ENCODE measurements around the gene COPS7A. TPM values are rescaled to one million over a fixed set of nuclear protein-coding genes. Genes with fewer than 3 reads are reported as not detected.
"Not testable (repeated sequence)": the region's sequence is repeated elsewhere in the genome, so short reads cannot be mapped to it uniquely, and the experiment has no call there.

Gene COPS7A
- polyA plus RNA-seq, 4 donors: 30.5 to 49.3 (median 36.1) TPM

GRCh38 chr12:6708960-6709394, 14.9 kb upstream of the COPS7A start:
- DNase-seq: no peak
- H3K4me1 ChIP-seq (ENCODE audit: control insufficient read depth in 3 of 3, insufficient read depth in 2 of 3, low read depth in 1 of 3, low read length in 2 of 3): no peaks in the 10 kb centered on the region
- FAIRE-seq: no peak
- H3K27ac ChIP-seq (ENCODE audit: low read depth in 1 of 3, low read length in 2 of 3): no peak overlapping the region
- no peak overlapping the region for H3K4me3 ChIP-seq (ENCODE audit: low read depth in 1 of 3, low read length in 3 of 3)
- 68 to 88% (median 78%) methylated on average over 16 of the region's 16 CpGs for WGBS, 3 donors
- H3K9me3 ChIP-seq (ENCODE audit: control insufficient read depth in 2 of 2, insufficient read depth in 1 of 2, low read depth in 1 of 2, low read length in 1 of 2): no peaks in the 10 kb centered on the region
- H3K27me3 ChIP-seq (ENCODE audit: control insufficient read depth in 3 of 3, insufficient read depth in 3 of 3, low read length in 3 of 3): peaks cover 0 to 6% (median 0%) of the 10 kb centered on the region in 3 donors
- no peaks in the 10 kb centered on the region for H3K36me3 ChIP-seq (ENCODE audit: control insufficient read depth in 3 of 3, insufficient read depth in 2 of 3, low read depth in 1 of 3, low read length in 3 of 3)

GRCh38 chr12:6716031-6716873, 7.6 kb upstream of the COPS7A start:
- FAIRE-seq; H3K4me1 ChIP-seq (ENCODE audit: control insufficient read depth in 3 of 3, insufficient read depth in 2 of 3, low read depth in 1 of 3, low read length in 2 of 3); H3K4me3 ChIP-seq (ENCODE audit: low read depth in 1 of 3, low read length in 3 of 3); H3K36me3 ChIP-seq (ENCODE audit: control insufficient read depth in 3 of 3, insufficient read depth in 2 of 3, low read depth in 1 of 3, low read length in 3 of 3); H3K9me3 ChIP-seq (ENCODE audit: control insufficient read depth in 2 of 2, insufficient read depth in 1 of 2, low read depth in 1 of 2, low read length in 1 of 2); H3K27me3 ChIP-seq (ENCODE audit: control insufficient read depth in 3 of 3, insufficient read depth in 3 of 3, low read length in 3 of 3); H3K27ac ChIP-seq (ENCODE audit: low read depth in 1 of 3, low read length in 2 of 3); DNase-seq: not testable (repeated sequence)
- 74 to 90% (median 88%) methylated on average over 6 to 28 of the region's 41 CpGs for WGBS, 3 donors

GRCh38 chr12:6716874-6717437, 6.9 kb upstream of the COPS7A start:
- DNase-seq (no peak), FAIRE-seq (no peak)
- 67 to 86% (median 79%) methylated on average over 7 to 8 of the region's 10 CpGs for WGBS, 3 donors
- no peaks in the 10 kb centered on the region for H3K4me1 ChIP-seq (ENCODE audit: control insufficient read depth in 3 of 3, insufficient read depth in 2 of 3, low read depth in 1 of 3, low read length in 2 of 3)
- no peaks in the 10 kb centered on the region for H3K27me3 ChIP-seq (ENCODE audit: control insufficient read depth in 3 of 3, insufficient read depth in 3 of 3, low read length in 3 of 3)
- H3K36me3 ChIP-seq (ENCODE audit: control insufficient read depth in 3 of 3, insufficient read depth in 2 of 3, low read depth in 1 of 3, low read length in 3 of 3): no peaks in the 10 kb centered on the region
- H3K4me3 ChIP-seq (ENCODE audit: low read depth in 1 of 3, low read length in 3 of 3): no peak overlapping the region
- H3K27ac ChIP-seq (ENCODE audit: low read depth in 1 of 3, low read length in 2 of 3): no peak overlapping the region
- no peaks in the 10 kb centered on the region for H3K9me3 ChIP-seq (ENCODE audit: control insufficient read depth in 2 of 2, insufficient read depth in 1 of 2, low read depth in 1 of 2, low read length in 1 of 2)

GRCh38 chr12:6722863-6723262, 983 bp upstream of the COPS7A start:
- 66 to 76% (median 75%) methylated on average over 3 of the region's 3 CpGs for whole genome bisulfite sequencing, 3 donors
- FAIRE-seq: no peak
- H3K27ac ChIP-seq (ENCODE audit: low read depth in 1 of 3, low read length in 2 of 3): no peak overlapping the region
- DNase-seq: no peak
- no peaks in the 10 kb centered on the region for H3K9me3 ChIP-seq (ENCODE audit: control insufficient read depth in 2 of 2, insufficient read depth in 1 of 2, low read depth in 1 of 2, low read length in 1 of 2)
- H3K27me3 ChIP-seq (ENCODE audit: control insufficient read depth in 3 of 3, insufficient read depth in 3 of 3, low read length in 3 of 3): no peaks in the 10 kb centered on the region
- H3K4me1 ChIP-seq (ENCODE audit: control insufficient read depth in 3 of 3, insufficient read depth in 2 of 3, low read depth in 1 of 3, low read length in 2 of 3): peaks cover 0 to 7% (median 5%) of the 10 kb centered on the region in 3 donors
- H3K4me3 ChIP-seq (ENCODE audit: low read depth in 1 of 3, low read length in 3 of 3): no peak overlapping the region
- H3K36me3 ChIP-seq (ENCODE audit: control insufficient read depth in 3 of 3, insufficient read depth in 2 of 3, low read depth in 1 of 3, low read length in 3 of 3): peaks cover 0 to 3% (median 0%) of the 10 kb centered on the region in 3 donors

GRCh38 chr12:6724409-6724797, 557 bp downstream of the COPS7A start:
- Histone ChIP-seq H3K36me3 (ENCODE audit: control insufficient read depth in 3 of 3, insufficient read depth in 2 of 3, low read depth in 1 of 3, low read length in 3 of 3) (peaks cover 1 to 16% (median 5%) of the 10 kb centered on the region in 3 donors), H3K4me3 (ENCODE audit: low read depth in 1 of 3, low read length in 3 of 3) (peak overlapping the region; percentile 35 to 77 (median 67)), H3K27ac (ENCODE audit: low read depth in 1 of 3, low read length in 2 of 3) (peak overlapping the region; percentile 85 to 94 (median 89)), H3K4me1 (ENCODE audit: control insufficient read depth in 3 of 3, insufficient read depth in 2 of 3, low read depth in 1 of 3, low read length in 2 of 3) (peaks cover 0 to 7% (median 5%) of the 10 kb centered on the region in 3 donors), H3K9me3 (ENCODE audit: control insufficient read depth in 2 of 2, insufficient read depth in 1 of 2, low read depth in 1 of 2, low read length in 1 of 2) (no peaks in the 10 kb centered on the region), H3K27me3 (ENCODE audit: control insufficient read depth in 3 of 3, insufficient read depth in 3 of 3, low read length in 3 of 3) (no peaks in the 10 kb centered on the region)
- DNase-seq (no peak), FAIRE-seq (no peak)
- WGBS, 3 donors: 12 to 30% (median 16%) methylated on average over 10 of the region's 10 CpGs

GRCh38 chr12:6725350-6725749, 1.5 kb downstream of the COPS7A start:
- no peak for FAIRE-seq
- no peak overlapping the region for H3K27ac ChIP-seq (ENCODE audit: low read depth in 1 of 3, low read length in 2 of 3)
- no peak for DNase-seq
- H3K9me3 ChIP-seq (ENCODE audit: control insufficient read depth in 2 of 2, insufficient read depth in 1 of 2, low read depth in 1 of 2, low read length in 1 of 2): no peaks in the 10 kb centered on the region
- no peaks in the 10 kb centered on the region for H3K27me3 ChIP-seq (ENCODE audit: control insufficient read depth in 3 of 3, insufficient read depth in 3 of 3, low read length in 3 of 3)
- H3K4me1 ChIP-seq (ENCODE audit: control insufficient read depth in 3 of 3, insufficient read depth in 2 of 3, low read depth in 1 of 3, low read length in 2 of 3): peaks cover 0 to 7% (median 5%) of the 10 kb centered on the region in 3 donors
- 90 to 94% (median 94%) methylated on average over 7 of the region's 7 CpGs for WGBS, 3 donors
- H3K36me3 ChIP-seq (ENCODE audit: control insufficient read depth in 3 of 3, insufficient read depth in 2 of 3, low read depth in 1 of 3, low read length in 3 of 3): peaks cover 5 to 25% (median 8%) of the 10 kb centered on the region in 3 donors
- H3K4me3 ChIP-seq (ENCODE audit: low read depth in 1 of 3, low read length in 3 of 3): no peak overlapping the region

- Histone ChIP-seq H3K27me3 (ENCODE audit: control insufficient read depth in 3 of 3, insufficient read depth in 3 of 3, low read length in 3 of 3) (no peaks in the 10 kb centered on the region), H3K9me3 (ENCODE audit: control insufficient read depth in 2 of 2, insufficient read depth in 1 of 2, low read depth in 1 of 2, low read length in 1 of 2) (no peaks in the 10 kb centered on the region), H3K4me1 (ENCODE audit: control insufficient read depth in 3 of 3, insufficient read depth in 2 of 3, low read depth in 1 of 3, low read length in 2 of 3) (peaks cover 0 to 7% (median 5%) of the 10 kb centered on the region in 3 donors), H3K27ac (ENCODE audit: low read depth in 1 of 3, low read length in 2 of 3) (no peak overlapping the region), H3K36me3 (ENCODE audit: control insufficient read depth in 3 of 3, insufficient read depth in 2 of 3, low read depth in 1 of 3, low read length in 3 of 3) (peaks cover 5 to 51% (median 8%) of the 10 kb centered on the region in 3 donors), H3K4me3 (ENCODE audit: low read depth in 1 of 3, low read length in 3 of 3) (no peak overlapping the region)
- DNase-seq (no peak), FAIRE-seq (no peak)
- 96 to 97% (median 96%) methylated on average over 18 of the region's 18 CpGs for WGBS, 3 donors
Measured at GRCh38 chr12:6729186-6729585, 5.3 kb downstream of the COPS7A start.

- 91 to 97% (median 92%) methylated on average over 8 of the region's 8 CpGs for WGBS, 3 donors
- H3K36me3 ChIP-seq (ENCODE audit: control insufficient read depth in 3 of 3, insufficient read depth in 2 of 3, low read depth in 1 of 3, low read length in 3 of 3): peaks cover 5 to 53% (median 8%) of the 10 kb centered on the region in 3 donors
- H3K4me1 ChIP-seq (ENCODE audit: control insufficient read depth in 3 of 3, insufficient read depth in 2 of 3, low read depth in 1 of 3, low read length in 2 of 3): peaks cover 0 to 8% (median under 1%) of the 10 kb centered on the region in 3 donors
- DNase-seq (no peak), FAIRE-seq (no peak)
- H3K27me3 ChIP-seq (ENCODE audit: control insufficient read depth in 3 of 3, insufficient read depth in 3 of 3, low read length in 3 of 3): no peaks in the 10 kb centered on the region
- H3K4me3 ChIP-seq (ENCODE audit: low read depth in 1 of 3, low read length in 3 of 3): no peak overlapping the region
- H3K27ac ChIP-seq (ENCODE audit: low read depth in 1 of 3, low read length in 2 of 3): no peak overlapping the region
- H3K9me3 ChIP-seq (ENCODE audit: control insufficient read depth in 2 of 2, insufficient read depth in 1 of 2, low read depth in 1 of 2, low read length in 1 of 2): no peaks in the 10 kb centered on the region
Measured at GRCh38 chr12:6730169-6730568, 6.3 kb downstream of the COPS7A start.
